ENCODE data around the gene PRSS37. TPM values are rescaled to one million over a fixed set of nuclear protein-coding genes. Genes with fewer than 3 reads are reported as not detected.

PRSS37 gene
- total RNA-seq, 1 experiment from 2014 or later, result not detected

GRCh38 chr7:141884539-141885225, 43.4 kb upstream of the PRSS37 start:
- no peak overlapping the region for H2AK5ac ChIP-seq (ENCODE audit: insufficient read length, low read length)
- Mint-ChIP-seq H3K4me1 (no peaks in the 10 kb centered on the region), H3K36me3 (ENCODE audit: insufficient read depth in 1 of 3, low read depth in 3 of 3) (peaks cover 0 to 2% (median 0%) of the 10 kb centered on the region in 3 experiments; a peak in 1 of 7 replicates), H3K4me3 (no peak overlapping the region), H3K9me3 (0 out of 5 replicates have a peak, but pooled peaks cover 0 to 2% of the 10 kb centered on the region in 2 experiments), H3K27me3 (ENCODE audit: low read depth) (peaks cover 2% of the 10 kb centered on the region; the same call in 1 of the 2 replicates), H3K27ac (no peak overlapping the region)
- H3K4me1 ChIP-seq (ENCODE audit: insufficient read depth, low read length), result no peaks in the 10 kb centered on the region
- no peak overlapping the region for H3K18ac ChIP-seq (ENCODE audit: insufficient read length, low read depth, low read length)
- no peak overlapping the region for H3T11ph ChIP-seq (ENCODE audit: low read length)
- H3K79me2 ChIP-seq (ENCODE audit: insufficient read depth, low read length), result no peaks in the 10 kb centered on the region
- no peak overlapping the region for H2BK12ac ChIP-seq (ENCODE audit: insufficient read length, low read depth, low read length)
- H3K27me3 ChIP-seq (ENCODE audit: insufficient read depth, low read length), result no peaks in the 10 kb centered on the region; the same call in 1 of the 2 replicates
- H3K9me3 ChIP-seq (ENCODE audit: control insufficient read depth, low read depth, low read length), result no peaks in the 10 kb centered on the region
- H2BK5ac ChIP-seq (ENCODE audit: insufficient read length, low read length), result no peak overlapping the region
- H3K4me2 ChIP-seq (ENCODE audit: insufficient read depth, insufficient read length, low read length), result no peak overlapping the region
- H4K20me1 ChIP-seq (ENCODE audit: control insufficient read depth, insufficient read depth, insufficient read length), result no peaks in the 10 kb centered on the region
- no peak for TF ChIP-seq CTCF (conservative IDR thresholded peaks at IDR 0.05)
- no CpG with 5 or more reads among the region's 5 CpGs for WGBS (ENCODE audit: extremely low coverage, insufficient read length, low lambda C conversion rate)
- no peak overlapping the region for H4K91ac ChIP-seq (ENCODE audit: insufficient read length, low read depth, low read length)
- no peak for DNase-seq
- H3K9ac ChIP-seq (ENCODE audit: extremely low read depth, insufficient read length, low read length), result no peak overlapping the region
- no peak overlapping the region for H3K14ac ChIP-seq (ENCODE audit: insufficient read depth, low read length)
- no peak overlapping the region for H4K8ac ChIP-seq (replicated peaks; ENCODE audit: insufficient read length, low read depth, low read length)
- H3K56ac ChIP-seq (ENCODE audit: insufficient read length, low read depth, low read length), result no peak overlapping the region
- no peak overlapping the region for H2BK20ac ChIP-seq (ENCODE audit: low read depth, low read length, poor library complexity, severe bottlenecking)
- no peaks in the 10 kb centered on the region for H3K23me2 ChIP-seq (ENCODE audit: insufficient read length, low read depth, low read length, poor library complexity, severe bottlenecking)
- no peaks in the 10 kb centered on the region for H3K79me1 ChIP-seq (ENCODE audit: insufficient read depth, low read depth, low read length, poor library complexity, severe bottlenecking)
- H2BK15ac ChIP-seq (ENCODE audit: low read depth, low read length), result no peak overlapping the region
- no peak overlapping the region for H3K23ac ChIP-seq (ENCODE audit: insufficient read length, low read depth, low read length)
- H2AFZ ChIP-seq (ENCODE audit: low read length), result no peak overlapping the region
- H2BK120ac ChIP-seq (ENCODE audit: low read depth, low read length, poor library complexity, severe bottlenecking), result no peak overlapping the region
- H3K4ac ChIP-seq (ENCODE audit: low read depth, low read length), result no peak overlapping the region
- no peak overlapping the region for H4K5ac ChIP-seq (ENCODE audit: insufficient read length, low read depth, low read length)
- H3K27ac ChIP-seq (ENCODE audit: insufficient read length, low read depth, low read length), result no peak overlapping the region

All from H9 (cell line).